NK-92 (cell line): ENCODE measurements around the gene RPTOR.

ENCODE experiments used
- DNase-seq: peaks from one replicate; lab custom pipeline; 2025; ENCODE audit not compliant: unreplicated experiment; lab: John Stamatoyannopoulos, UW

Gene RPTOR

DNA sequence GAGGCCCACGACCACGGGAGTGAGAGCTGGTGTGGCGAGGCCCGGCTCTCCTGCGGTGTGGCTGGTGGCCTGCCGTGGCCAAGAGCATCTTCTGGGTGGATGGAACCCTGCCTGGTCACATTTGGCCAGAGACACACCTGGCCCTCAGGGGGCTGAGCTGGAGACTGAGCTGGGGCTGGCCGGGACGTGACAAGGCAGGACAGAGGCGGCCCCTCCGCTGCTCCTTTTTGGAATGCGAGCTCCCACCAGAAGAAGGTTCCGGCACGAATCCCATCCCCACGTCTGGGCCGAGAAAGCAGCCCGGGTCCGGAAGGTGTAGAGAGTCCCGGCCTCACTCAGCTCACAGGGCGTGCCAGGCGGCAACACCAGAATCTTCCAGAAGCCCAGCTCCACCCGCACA is 421.0 kb downstream of the RPTOR start:
- no peak for DNase-seq

- no peak for DNase-seq
These were observed 422.8 kb downstream of the RPTOR start for GRCh38 chr17:80967404-80967872.

GRCh38 chr17:80968602-80969029 is 424.0 kb downstream of the RPTOR start:
- DNase-seq: no peak

- DNase-seq: no peak
These were observed 424.5 kb downstream of the RPTOR start for GRCh38 chr17:80969030-80969673.

DNA sequence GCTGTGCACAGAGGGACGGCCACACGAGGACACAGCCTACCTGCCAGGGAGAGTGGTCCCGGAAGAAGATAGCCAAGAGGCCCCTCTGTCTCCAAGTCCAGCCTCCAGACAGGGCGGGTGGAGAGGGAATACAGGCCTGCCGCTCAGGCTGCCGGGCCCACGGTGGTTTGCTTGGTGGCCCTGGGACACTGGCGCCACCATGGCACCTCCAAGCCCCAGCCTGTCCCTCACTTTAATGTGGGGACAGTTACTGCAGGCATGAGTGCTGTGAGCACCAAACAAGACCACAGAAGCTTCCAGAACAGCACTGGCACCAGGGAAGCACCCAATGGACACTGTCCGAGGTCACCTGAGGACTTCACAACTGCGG is 425.0 kb downstream of the RPTOR start:
- no peak for DNase-seq

- no peak for DNase-seq
These were observed 425.6 kb downstream of the RPTOR start for GRCh38 chr17:80970044-80970761.

DNA sequence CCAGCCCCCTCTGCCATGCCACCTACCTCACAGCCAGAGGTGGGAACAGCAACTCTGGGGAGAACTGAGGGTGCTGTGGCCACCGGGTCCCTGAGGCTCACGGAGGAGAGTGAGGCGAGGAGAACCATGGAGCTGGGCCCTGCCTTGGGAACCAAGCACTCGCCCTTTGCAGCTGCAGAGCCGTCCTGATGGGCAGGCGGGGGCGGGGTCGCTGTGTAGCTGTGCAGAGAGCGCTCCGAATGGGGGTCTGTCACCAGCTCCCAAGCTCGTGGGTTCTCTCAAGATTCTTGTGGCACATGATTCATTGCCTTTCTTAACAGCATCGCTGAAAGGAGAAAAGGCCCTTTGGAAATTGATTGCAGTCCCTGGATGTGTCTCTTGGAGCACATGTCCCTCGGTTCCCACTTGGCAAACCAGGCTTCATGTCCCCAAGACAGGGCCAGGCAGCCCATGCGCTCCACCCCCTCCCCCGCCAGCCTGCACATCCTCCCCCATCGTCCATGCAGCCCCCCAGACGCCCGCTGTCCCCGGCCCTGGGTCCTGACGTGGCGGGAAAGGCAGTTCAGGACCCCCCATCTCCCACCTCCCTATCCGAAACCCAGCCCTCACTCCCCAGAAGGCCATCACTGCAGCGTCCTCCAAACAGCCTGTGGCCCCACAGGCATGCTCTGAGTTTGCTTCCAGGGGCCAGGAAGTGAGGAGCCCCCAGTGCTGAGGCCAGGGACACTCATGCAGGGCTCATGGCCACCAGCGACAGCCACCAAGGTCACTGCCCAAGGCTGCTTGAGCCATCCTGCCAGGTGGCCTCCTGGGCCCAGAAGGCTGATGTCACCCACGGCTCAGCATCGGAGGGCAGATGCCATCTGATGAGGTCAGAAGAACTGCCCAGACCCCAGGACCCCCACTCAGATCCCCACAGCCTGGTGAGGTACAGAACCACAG is 426.4 kb downstream of the RPTOR start:
- DNase-seq: no peak

DNA sequence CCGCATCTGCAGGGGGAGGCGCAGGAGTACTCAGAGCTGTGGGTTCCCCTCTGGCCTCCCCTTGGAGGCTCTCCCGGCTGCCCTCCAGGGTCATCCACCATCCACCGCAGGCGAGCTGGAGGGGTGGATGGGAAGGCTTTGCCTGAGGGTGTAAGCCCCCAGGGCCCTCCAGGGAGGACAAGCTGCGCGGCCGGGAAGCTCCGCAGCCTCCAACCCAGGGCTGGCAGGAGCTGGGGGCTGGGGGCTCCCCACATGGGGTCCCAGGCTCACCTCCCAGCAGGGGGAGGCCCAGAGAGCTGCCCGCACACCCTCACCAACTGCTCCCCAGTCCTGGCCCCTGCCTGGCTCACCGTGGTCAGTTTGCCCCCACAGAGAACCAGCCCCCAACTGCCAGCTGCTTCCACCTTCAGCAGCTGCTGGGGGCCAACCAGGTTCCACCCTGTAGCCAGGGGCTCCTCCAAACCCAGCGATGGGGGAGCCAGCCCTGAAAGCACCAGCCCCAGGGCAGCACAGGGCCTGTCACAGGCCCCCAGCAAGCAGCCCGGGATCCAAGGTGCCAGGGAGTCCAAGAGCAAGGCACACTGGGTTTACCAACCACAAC is 427.2 kb downstream of the RPTOR start:
- DNase-seq: no peak

DNA sequence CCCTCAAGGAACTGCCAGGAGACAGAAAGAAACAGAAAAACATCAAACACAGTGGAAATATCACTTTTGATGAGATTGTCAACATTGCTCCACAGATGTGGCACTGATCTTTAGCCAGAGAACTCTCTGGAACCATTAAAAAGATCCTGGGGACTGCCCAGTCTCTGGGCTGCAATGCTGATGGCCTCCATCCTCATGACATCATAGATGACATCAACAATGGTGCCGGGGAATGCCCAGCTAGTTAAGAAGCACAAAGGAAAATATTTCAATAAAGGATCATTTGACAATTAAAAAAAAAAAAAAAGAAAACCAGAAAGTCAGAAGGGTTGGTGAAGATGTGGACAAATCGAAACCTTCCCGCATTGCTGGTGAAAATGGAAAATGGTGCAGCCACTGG is 432.1 kb downstream of the RPTOR start:
- no peak for DNase-seq

GRCh38 chr17:80977172-80977571 is 432.5 kb downstream of the RPTOR start:
- no peak for DNase-seq

- DNase-seq: no peak
These were observed 434.2 kb downstream of the RPTOR start for GRCh38 chr17:80978499-80979497.

- DNase-seq: no peak
These were observed 435.1 kb downstream of the RPTOR start for GRCh38 chr17:80979547-80980378.

GRCh38 chr17:80980397-80981061 is 435.9 kb downstream of the RPTOR start:
- no peak for DNase-seq

- DNase-seq: no peak
These were observed 436.6 kb downstream of the RPTOR start for GRCh38 chr17:80981062-80981902.

DNA sequence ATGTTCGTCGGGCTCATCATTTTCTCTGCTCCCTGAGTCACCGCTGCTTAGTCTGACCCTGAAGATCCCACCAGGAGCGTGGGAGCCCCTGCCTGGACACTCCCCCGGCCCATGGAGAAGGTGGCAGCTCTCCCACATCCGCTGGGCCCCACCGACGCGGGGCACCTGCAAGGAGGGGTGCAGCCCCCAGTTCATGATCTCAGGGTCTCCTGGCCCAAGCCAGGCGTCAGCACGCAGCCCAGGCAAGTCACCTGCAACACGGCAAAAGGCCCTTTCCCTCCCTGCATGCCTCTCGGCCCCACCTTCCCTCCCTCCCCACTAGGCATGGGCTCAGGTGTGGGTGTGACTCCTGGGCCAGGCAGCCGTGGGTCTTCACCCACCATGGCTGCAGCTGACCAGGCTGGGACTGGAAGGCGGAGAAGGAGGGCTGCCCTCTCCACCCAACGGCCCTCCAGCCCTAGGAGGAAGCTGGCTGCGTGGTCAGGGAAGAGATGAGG is 437.3 kb downstream of the RPTOR start:
- DNase-seq: no peak

GRCh38 chr17:80982426-80982974 is 437.9 kb downstream of the RPTOR start:
- no peak for DNase-seq

DNA sequence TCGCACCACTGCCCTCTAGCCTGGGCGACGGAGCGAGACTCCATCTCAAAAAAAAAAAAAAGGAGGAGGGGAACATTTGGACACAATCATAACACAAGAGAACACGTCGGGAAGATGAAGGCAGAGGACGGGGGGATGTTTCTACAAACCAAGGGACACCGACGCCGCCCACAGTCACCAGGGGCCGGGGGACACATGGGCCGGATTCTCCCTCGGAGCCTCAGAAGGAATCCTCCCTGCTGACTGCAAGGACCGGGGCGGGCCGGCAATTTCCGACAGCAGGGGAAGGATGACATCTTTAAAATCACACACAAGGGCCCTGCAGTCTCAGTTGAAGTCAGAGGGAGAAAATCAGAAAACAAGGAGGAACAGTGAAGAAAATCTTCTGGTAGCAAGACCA is 438.9 kb downstream of the RPTOR start:
- DNase-seq: no peak
